HepG2 (cell line): ENCODE data around the gene LMOD3. TPM values are rescaled to one million over a fixed set of nuclear protein-coding genes. Genes with fewer than 3 reads are reported as not detected.

Experiments used
- ATAC-seq: fragments of 200-7000 bp; cut with Tn5 transposase; 3 replicates; pipeline ENCODE4 v1.9.1; 2020; ENCODE audit warnings: mild to moderate bottlenecking, moderate library complexity
- BruUV-seq: library from RNA; stranded (reverse); fragments of 400-500 nt; replicated peaks from 2 replicates; lab custom pipeline; 2021; lab: Mats Ljungman, UMichigan
- CTCF ChIA-PET: fragments of 300-600 bp; formaldehyde crosslinking; extraction: SDS; loops from one replicate; lab custom pipeline; 2021; ENCODE audit warnings: low total read pairs, inconsistent platforms, low intra/inter-chr PET ratio; lab: Yijun Ruan, JAX
- POLR2A ChIA-PET: fragments of 350-600 bp; sonication (Branson Sonifier 250); formaldehyde crosslinking; loops from one replicate; lab custom pipeline; 2020; ENCODE audit warnings: antibody characterized with exemption, inconsistent platforms; lab: Yijun Ruan, JAX
- DNase-seq: peaks from one replicate; pipeline ENCODE4 v3.0.0-alpha.2; 2015; ENCODE audit warnings: low spot score
- FAIRE-seq: peaks from 3 replicates; lab custom pipeline; 2011; peaks lifted over from hg19 to GRCh38; lab: Jason Lieb, UNC
- H2AFZ ChIP-seq: one replicate; pipeline ENCODE4 v1.6.1; 2011; ENCODE audit warnings: low read length, inconsistent platforms
- H3K27ac ChIP-seq: fragments of 300-600 bp; 3 replicates; pipeline ENCODE4 v1.8.0; 2011; ENCODE audit warnings: mixed run types, mild to moderate bottlenecking, mixed read lengths, low read length, inconsistent platforms; ENCODE audit not compliant: insufficient read depth; ENCODE audit errors: extremely low read length
- H3K27me3 ChIP-seq, 2 experiments: fragments of 200-600 bp in 1 of 2; 2 replicates in 1 of 2; 3 replicates in 1 of 2; pipeline versions ENCODE4 v1.6.0 to v1.8.0; 2011; ENCODE audit warnings: low read length in 2 of 2, mild to moderate bottlenecking in 2 of 2, moderate library complexity in 2 of 2, inconsistent platforms in 1 of 2; ENCODE audit not compliant: insufficient read depth in 2 of 2, control insufficient read depth in 1 of 2
- H3K36me3 ChIP-seq, 2 experiments: fragments of 200-600 bp in 1 of 2; replicated peaks in 1 of 2; 2 replicates in 1 of 2; 3 replicates in 1 of 2; pipeline versions ENCODE4 v1.5.1 to v1.8.0; 2011; ENCODE audit warnings: low read length in 2 of 2, inconsistent platforms in 1 of 2; ENCODE audit not compliant: insufficient read depth in 2 of 2, control insufficient read depth in 1 of 2
- H3K4me1 ChIP-seq: 2 replicates; pipeline ENCODE4 v1.5.1; 2012; ENCODE audit warnings: low read length, inconsistent platforms; ENCODE audit not compliant: insufficient read depth
- H3K4me2 ChIP-seq: 2 replicates; pipeline ENCODE4 v1.6.0; 2011; ENCODE audit warnings: low read depth, low read length, inconsistent platforms
- H3K4me3 ChIP-seq, 3 experiments: fragments of 200-600 bp in 1 of 3; sonication (generic), shearing (Covaris generic) in 1 of 3; replicated peaks in 1 of 3; 2 replicates each; pipeline ENCODE4 v1.5.1; 2011 to 2016; ENCODE audit warnings: low read length in 3 of 3, inconsistent platforms in 2 of 3, low read depth in 2 of 3, mild to moderate bottlenecking in 2 of 3, control low read depth in 1 of 3, mixed read lengths in 1 of 3; ENCODE audit not compliant: insufficient read depth in 1 of 3
- H3K79me2 ChIP-seq: one replicate; pipeline ENCODE4 v1.6.1; 2011; ENCODE audit warnings: low read length, inconsistent platforms; ENCODE audit not compliant: insufficient read depth
- H3K9ac ChIP-seq: 2 replicates; pipeline ENCODE4 v1.6.0; 2011; ENCODE audit warnings: mild to moderate bottlenecking, low read depth, low read length, inconsistent platforms; ENCODE audit not compliant: insufficient read depth
- H3K9me3 ChIP-seq: 2 replicates; pipeline ENCODE4 v1.5.1; 2012; ENCODE audit warnings: mild to moderate bottlenecking, low read length
- H4K20me1 ChIP-seq: 2 replicates; pipeline ENCODE4 v1.6.0; 2011; ENCODE audit warnings: inconsistent platforms, mild to moderate bottlenecking, low read length, moderate library complexity; ENCODE audit not compliant: insufficient read depth
- NR2F6 ChIP-seq, 2 experiments: IDR thresholded peaks; 2 replicates each; pipeline ENCODE4 v1.6.1; 2016; ENCODE audit warnings: antibody characterized with exemption in 1 of 2, mild to moderate bottlenecking in 1 of 2
- SALL1 ChIP-seq: sonication (generic); formaldehyde crosslinking; IDR thresholded peaks from 2 replicates; pipeline ENCODE4 v1.8.0; 2022; ENCODE audit warnings: mild to moderate bottlenecking, missing genetic modification reagents
- ZNF121 ChIP-seq: sonication (generic); formaldehyde crosslinking; IDR thresholded peaks from 2 replicates; pipeline ENCODE4 v1.5.0; 2020; ENCODE audit warnings: mild to moderate bottlenecking, missing genetic modification reagents
- WGBS: methylation state at CpG from one replicate; pipeline ENCODE4 v1.1.6; 2017; ENCODE audit warnings: low lambda C conversion rate; 5-methylcytosine and 5-hydroxymethylcytosine counted together
- in situ Hi-C: cut with HindIII; loops from 2 replicates; pipeline ENCODE4 v1.10.0; 2017; ENCODE audit warnings: low pct_unique_long_range_greater_than_20kb; ENCODE audit not compliant: extremely low pct_ligation_motif_present
- intact Hi-C: fragments of 100-400 bp; cut with micrococcal nuclease; formaldehyde crosslinking; loops from one replicate; pipeline ENCODE4 v1.10.0; 2022; ENCODE audit not compliant: unreplicated experiment
- polyA plus RNA-seq, 8 experiments: library from polyadenylated mRNA; depleted of rRNA in 3 of 8; stranded (reverse) in 7 of 8; unstranded in 1 of 8; fragments of >200 nt; fragmentation: Illumina TruSeq in 4 of 8; extraction: Trizol in 4 of 8; gene quantifications; 2 replicates each; pipeline versions ENCODE4 v1.2.1 to v1.2.3, GENCODE V29; 2011 to 2016; ENCODE audit warnings: low read depth in 4 of 8, missing spikeins in 1 of 8, mixed read lengths in 1 of 8; ENCODE audit not compliant: insufficient read depth in 1 of 8
- total RNA-seq, 5 experiments: library from RNA; depleted of rRNA; stranded (reverse); fragments of >200 nt; fragmentation: Illumina TruSeq; extraction: Trizol; gene quantifications; 2 replicates each; pipeline ENCODE4 v1.2.3, GENCODE V29; 2016; ENCODE audit warnings: low read depth in 1 of 5

Gene LMOD3
- total and polyA plus RNA-seq, 2 of the 13 experiments (the other 11 are each of a cell fraction or from before 2014, with no cell fraction given) = not detected

GRCh38 chr3:69088063-69088462, 34.3 kb downstream of the LMOD3 start:
- Histone ChIP-seq H3K4me2 (no peak overlapping the region), H3K36me3 (no peaks in the 10 kb centered on the region), H3K4me3 (no peak overlapping the region), H3K9me3 (no peaks in the 10 kb centered on the region), H3K79me2 (peaks cover 9% of the 10 kb centered on the region), H2AFZ (no peak overlapping the region), H4K20me1 (no peaks in the 10 kb centered on the region), H3K4me1 (peaks cover 35% of the 10 kb centered on the region), H3K27me3 (no peaks in the 10 kb centered on the region; a peak in 1 of 5 replicates), H3K9ac (no peak overlapping the region), H3K27ac (no peak overlapping the region)
- no TSS peak for BruUV-seq
- FAIRE-seq = no peak
- in situ Hi-C loops (no loop called here), intact Hi-C loops (no loop called here)
- no peak for DNase-seq
- 96% methylated on average over 2 of the region's 2 CpGs for WGBS
- ATAC-seq = no peak
- ChIA-PET CTCF (no interaction called here), POLR2A (no interaction called here)
- TF ChIP-seq NR2F6 (IDR thresholded peaks at IDR 0.05) (no peak), NR2F6 (CRISPR knock-in tag; IDR thresholded peaks at IDR 0.05) (no peak)

DNA sequence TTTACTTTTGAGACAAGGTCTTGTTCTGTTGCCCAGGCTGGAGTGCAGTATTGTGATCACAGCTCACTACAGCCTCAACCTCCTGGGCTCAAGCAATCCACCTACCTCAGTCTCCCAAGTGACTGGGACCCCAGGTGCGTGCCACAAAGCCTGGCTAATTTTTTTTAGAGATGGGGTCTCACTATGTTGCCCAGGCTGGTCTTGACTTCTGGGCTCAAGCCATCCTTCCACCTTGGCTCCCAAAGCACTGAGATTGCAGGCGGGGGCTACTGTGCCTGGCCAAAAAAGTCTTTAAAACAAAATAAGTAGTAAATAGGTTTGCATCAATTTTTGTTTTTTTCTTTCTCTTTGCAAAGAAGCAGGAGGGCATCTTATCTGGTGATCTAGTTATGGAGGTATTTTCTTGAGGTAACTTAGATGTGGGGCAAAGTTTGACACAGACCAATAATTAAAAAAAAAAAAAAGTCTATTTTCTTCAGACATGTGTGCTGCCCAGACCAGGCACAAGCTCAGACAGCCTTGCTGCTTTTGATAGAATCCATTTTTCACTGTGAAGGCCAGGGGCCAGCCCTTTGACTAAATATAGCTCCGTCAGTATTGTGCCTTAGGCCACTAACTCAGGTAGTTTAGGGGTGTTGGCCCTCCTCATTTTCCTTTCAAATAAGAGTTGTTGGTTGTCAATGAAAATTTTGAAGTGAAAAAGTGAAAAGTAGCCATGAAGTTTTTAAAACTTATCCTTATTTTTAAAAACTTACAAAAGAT, 35.2 kb downstream of the LMOD3 start:
- Histone ChIP-seq H4K20me1 (no peaks in the 10 kb centered on the region), H3K79me2 (peaks cover 9% of the 10 kb centered on the region), H3K9ac (no peak overlapping the region), H2AFZ (no peak overlapping the region), H3K9me3 (no peaks in the 10 kb centered on the region), H3K27me3 (no peaks in the 10 kb centered on the region; a peak in 1 of 5 replicates), H3K4me1 (peaks cover 40% of the 10 kb centered on the region), H3K4me2 (no peak overlapping the region), H3K36me3 (no peaks in the 10 kb centered on the region), H3K27ac (no peak overlapping the region), H3K4me3 (no peak overlapping the region)
- FAIRE-seq (no peak), ATAC-seq (no peak), DNase-seq (no peak)
- peak; percentile 65 for TF ChIP-seq ZNF121 (CRISPR knock-in tag)
- no peak for TF ChIP-seq SALL1 (CRISPR knock-in tag)
- intact Hi-C loops (no loop called here), in situ Hi-C loops (no loop called here)
- BruUV-seq = no TSS peak
- WGBS = 96% methylated on average over 3 of the region's 3 CpGs
- ChIA-PET POLR2A (interaction anchor here (2.8 kb wide), 1 partner anchor 35 kb away, joined by 18 read pairs; the partner anchor contains the start of gene TMF1), CTCF (no interaction called here)
